Measurements from ENCODE around the gene ATPAF1. TPM values are rescaled to one million over a fixed set of nuclear protein-coding genes. Genes with fewer than 3 reads are reported as not detected.

The ATPAF1 gene
- total and polyA plus RNA-seq, 10 of the 15 experiments (the other 5 are each of a cell fraction or from before 2014, with no cell fraction given): 15.2 to 93.5 (median 48.4) TPM

GRCh38 chr1:46615735-46616134 lies 52.4 kb downstream of the ATPAF1 start (continued):
- no peak for TF ChIP-seq BCLAF1 (IDR thresholded peaks at IDR 0.05)
- TF ChIP-seq RUNX3 (IDR thresholded peaks at IDR 0.05; ENCODE audit: low read length): 0 out of 2 replicates have a peak, but pooled peaks have one; percentile 27
- TF ChIP-seq BMI1 (IDR thresholded peaks at IDR 0.05; ENCODE audit: borderline replicate concordance): no peak
- TF ChIP-seq ZNF622 (IDR thresholded peaks at IDR 0.05): no peak
- TF ChIP-seq ATF3 (IDR thresholded peaks at IDR 0.05; ENCODE audit: borderline replicate concordance, extremely low read depth, low read depth, low read length): no peak

- Histone ChIP-seq H3K4me2 (ENCODE audit: control insufficient read depth, insufficient read depth) (peak overlapping the region; percentile 87), H3K4me3 (peak overlapping the region; percentile 96), H3K36me3 (ENCODE audit: control insufficient read depth in 2 of 2, insufficient read depth in 2 of 2, low read length in 1 of 2) (no peaks in the 10 kb centered on the region), H3K27ac (ENCODE audit: control insufficient read depth, insufficient read depth) (peak overlapping the region; percentile 84), H3K79me2 (ENCODE audit: control insufficient read depth, insufficient read depth, low read length) (peaks cover 36% of the 10 kb centered on the region), H3K4me1 (ENCODE audit: control insufficient read depth, insufficient read depth, low read length) (peaks cover 48% of the 10 kb centered on the region), H4K20me1 (ENCODE audit: control insufficient read depth, insufficient read depth) (no peaks in the 10 kb centered on the region), H3K27me3 (replicated peaks in 1 of 2; ENCODE audit: control insufficient read depth in 2 of 2, insufficient read depth in 2 of 2, low read length in 1 of 2) (no peaks in the 10 kb centered on the region), H3K9ac (ENCODE audit: control insufficient read depth, insufficient read depth, low read length) (peak overlapping the region; percentile 72; the same call in 1 of the 2 replicates), H3K9me3 (replicated peaks; ENCODE audit: control insufficient read depth, insufficient read depth, low read length) (no peaks in the 10 kb centered on the region), H2AFZ (ENCODE audit: control insufficient read depth, low read depth, low read length) (no peak overlapping the region)
- no peak for DNase-seq (ENCODE audit: low read depth, low spot score)
- ChIA-PET RAD21 (ENCODE audit: unreplicated experiment) (interaction anchor here (2.4 to 4.3 kb wide), 2 partner anchors 11 to 104 kb away, joined by 7 to 41 read pairs; partner anchors contain the start of genes EFCAB14 and MKNK1), CTCF (interaction anchor here (0.8 to 4.3 kb wide), 2 partner anchors 11 to 110 kb away, joined by 3 to 30 read pairs; partner anchors contain the start of gene MKNK1), SMC1A (ENCODE audit: uncharacterized antibody, unreplicated experiment) (interaction anchor here (1.3 to 5.7 kb wide), 3 partner anchors 10 to 53 kb away, joined by 3 to 53 read pairs (median 8); partner anchors contain the start of genes ATPAF1 and MKNK1), POLR2A (interaction anchor here (0.5 to 8.8 kb wide), 5 partner anchors 11 to 412 kb away, joined by 3 to 124 read pairs (median 5); partner anchors contain the start of genes ATPAF1, EFCAB14 and MKNK1)
- in situ Hi-C loops (cut with MboI): no loop called here
- FAIRE-seq: no peak
- 100% methylated on average over 2 of the region's 2 CpGs for WGBS (ENCODE audit: insufficient coverage, insufficient replicate concordance, low lambda C conversion rate, missing lambda C conversion rate)
- ATAC-seq: no peak
- intact Hi-C loops (cut with micrococcal nuclease; ENCODE audit: unreplicated experiment): loop anchor here (5.0 kb wide), 2 partner anchors 52 to 102 kb away; partner anchors contain the start of genes ATPAF1 and EFCAB14
- BruUV-seq (replicated peaks): no TSS peak
- TF ChIP-seq ZNF24 (IDR thresholded peaks at IDR 0.05) (no peak), NFIC (IDR thresholded peaks at IDR 0.05; ENCODE audit: low read depth, low read length) (no peak), STAT3 (IDR thresholded peaks at IDR 0.05; ENCODE audit: low read depth, low read length) (no peak), CEBPB (IDR thresholded peaks at IDR 0.05; ENCODE audit: borderline replicate concordance in 1 of 2, low read depth in 2 of 2, low read length in 2 of 2) (no peak), JUND (IDR thresholded peaks at IDR 0.05; ENCODE audit: low read depth, low read length) (no peak), WRNIP1 (IDR thresholded peaks at IDR 0.05; ENCODE audit: borderline replicate concordance, low read depth, low read length) (no peak), TCF7 (IDR thresholded peaks at IDR 0.05; ENCODE audit: borderline replicate concordance) (no peak), TAF1 (IDR thresholded peaks at IDR 0.05; ENCODE audit: borderline replicate concordance, low read depth, low read length) (no peak), ZBTB40 (IDR thresholded peaks at IDR 0.05; ENCODE audit: borderline replicate concordance) (no peak), PML (IDR thresholded peaks at IDR 0.05; ENCODE audit: low read length) (no peak)
Measured at GRCh38 chr1:46615088-46615487, 53.1 kb downstream of the ATPAF1 start.
